DMS53 treated with DMSO at 0.1 percent for 48 hours (cell line): ENCODE measurements around the gene FAM180B.
"Not testable (repeated sequence)": the region's sequence is repeated elsewhere in the genome, so short reads cannot be mapped to it uniquely, and the experiment has no call there.

ENCODE experiments used
- DNase-seq: peaks from one replicate; lab custom pipeline; 2025; ENCODE audit not compliant: unreplicated experiment; lab: John Stamatoyannopoulos, UW

FAM180B gene

DNA sequence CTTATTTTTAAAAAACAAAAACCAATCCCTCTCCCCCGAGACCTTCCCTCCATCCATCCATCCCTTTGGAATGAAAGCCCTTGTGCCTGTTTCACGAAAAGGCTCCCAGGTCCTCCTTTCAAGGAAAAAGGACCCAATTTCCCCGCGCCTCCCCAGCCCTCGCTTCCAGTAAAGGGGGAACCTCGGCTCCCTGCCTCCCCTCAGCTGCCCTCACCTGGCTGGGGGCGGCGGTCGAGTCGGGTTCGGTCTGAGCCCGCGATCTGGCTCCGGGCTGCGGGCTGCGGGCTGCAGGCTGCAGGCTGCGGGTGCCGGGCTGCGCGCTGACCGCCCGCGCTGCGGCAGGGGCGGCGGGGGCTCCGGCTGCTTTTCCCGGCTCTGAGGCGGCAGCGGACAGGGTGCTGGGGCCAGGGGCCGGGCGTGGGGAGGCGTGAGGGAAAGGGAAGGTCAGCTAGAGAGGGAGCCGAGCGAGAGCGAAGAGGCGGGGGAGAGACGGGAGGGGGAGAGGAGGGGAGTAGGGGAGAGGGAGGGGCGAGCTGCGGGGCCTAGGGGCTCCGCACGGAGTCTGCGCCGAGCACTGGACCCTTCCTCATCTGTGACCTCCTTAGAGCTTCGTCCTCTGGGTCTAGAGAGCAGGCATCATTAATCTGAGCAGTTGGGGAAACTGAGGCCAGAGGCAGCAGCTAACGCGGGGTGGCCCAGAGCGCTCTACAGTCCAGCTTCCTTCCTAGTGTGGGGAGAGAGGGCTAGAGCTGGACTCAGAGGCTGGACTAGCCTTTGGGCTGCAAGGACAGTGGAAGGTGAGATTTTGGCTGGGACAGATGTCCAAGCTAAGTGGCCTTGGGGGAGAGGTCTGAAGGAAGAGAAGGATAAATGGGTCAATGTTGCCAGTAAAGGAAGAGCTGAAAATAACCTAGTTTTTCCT lies 7.7 kb downstream of the FAM180B start, which contains the start of gene C1QTNF4:
C1QTNF4 (minus strand) TSS at position 478 of the 922 bp plus-strand sequence. CDS start 3,601 bp downstream, outside the sequence.
- DNase-seq: no peak

DNA sequence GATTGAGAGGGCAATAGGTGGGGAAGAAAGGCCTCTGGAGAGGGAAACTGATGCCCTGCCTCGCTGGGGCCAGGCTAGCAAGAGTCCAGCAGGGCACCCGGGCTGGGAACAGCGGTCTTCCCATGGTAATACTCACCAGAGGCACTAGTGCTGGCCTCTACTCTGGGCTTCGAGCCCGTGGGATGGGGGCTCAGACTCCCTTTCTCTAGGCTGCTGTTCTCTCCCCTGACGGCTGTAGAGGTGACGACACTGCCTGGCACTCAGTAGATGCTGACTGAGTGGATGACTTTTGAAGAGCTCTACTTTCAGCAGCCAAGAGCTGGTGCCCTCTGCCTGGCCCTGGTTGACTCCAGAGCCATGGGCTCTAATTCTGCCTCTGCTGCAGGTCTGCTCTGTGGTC lies 8.6 kb downstream of the FAM180B start:
- no peak for DNase-seq

DNA sequence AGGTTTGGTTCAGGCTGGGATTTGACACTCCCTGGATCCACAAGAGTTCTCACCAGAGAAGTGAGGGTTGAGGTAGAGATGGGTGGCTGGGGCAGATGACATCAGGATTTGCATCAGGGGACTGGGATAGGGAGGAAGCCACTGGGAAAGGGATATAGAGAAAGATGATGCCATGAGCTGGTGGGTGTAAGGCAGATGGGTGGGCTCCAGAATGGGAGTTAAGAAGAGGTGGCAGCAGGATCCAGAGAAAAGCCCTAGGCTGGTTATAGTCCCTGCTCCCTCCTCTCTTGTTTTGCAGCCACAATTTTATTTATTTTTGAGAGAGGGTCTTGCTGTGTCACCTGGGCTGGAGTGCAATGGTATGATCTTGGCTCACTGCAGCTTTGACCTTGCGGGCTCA lies 9.5 kb downstream of the FAM180B start:
- no peak for DNase-seq

DNA sequence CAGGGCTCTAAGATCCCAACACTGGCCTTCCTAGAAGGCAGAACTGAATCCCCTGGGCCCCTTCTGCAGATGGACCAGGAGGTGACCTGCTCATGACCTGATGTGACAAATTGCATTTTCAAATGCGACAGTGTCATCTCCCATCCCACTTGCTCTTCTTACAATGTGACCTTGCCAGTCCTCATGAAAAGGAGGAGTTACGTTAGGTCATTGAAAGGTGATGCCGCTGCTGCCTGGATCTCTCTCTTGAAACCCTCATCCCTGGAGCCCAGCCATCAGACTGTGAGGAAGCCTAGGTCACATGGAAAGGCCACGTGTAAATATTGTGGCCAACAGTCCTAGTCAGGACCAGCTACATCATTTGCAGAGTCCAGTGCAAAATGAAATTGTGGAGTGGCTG lies 13.4 kb downstream of the FAM180B start:
- DNase-seq: no peak

DNA sequence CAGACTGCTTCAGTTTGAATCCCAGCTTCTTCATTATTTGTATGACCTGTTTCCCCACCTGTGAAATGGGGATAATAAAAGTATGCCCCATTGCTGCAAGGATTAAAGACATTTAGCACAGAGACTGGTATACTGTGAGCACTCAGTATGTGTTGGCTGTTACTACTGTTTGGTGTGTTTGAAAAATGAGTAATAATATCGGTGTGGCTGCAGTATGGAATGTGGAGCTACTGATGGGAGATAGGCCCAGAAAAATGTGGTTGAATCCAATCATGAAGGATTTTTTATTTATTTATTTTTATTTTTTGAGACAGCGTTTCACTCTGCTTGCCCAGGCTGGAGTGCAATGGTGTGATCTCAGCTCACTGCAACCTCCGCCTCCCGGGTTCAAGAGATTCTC lies 16.8 kb downstream of the FAM180B start:
- DNase-seq: no peak

DNA sequence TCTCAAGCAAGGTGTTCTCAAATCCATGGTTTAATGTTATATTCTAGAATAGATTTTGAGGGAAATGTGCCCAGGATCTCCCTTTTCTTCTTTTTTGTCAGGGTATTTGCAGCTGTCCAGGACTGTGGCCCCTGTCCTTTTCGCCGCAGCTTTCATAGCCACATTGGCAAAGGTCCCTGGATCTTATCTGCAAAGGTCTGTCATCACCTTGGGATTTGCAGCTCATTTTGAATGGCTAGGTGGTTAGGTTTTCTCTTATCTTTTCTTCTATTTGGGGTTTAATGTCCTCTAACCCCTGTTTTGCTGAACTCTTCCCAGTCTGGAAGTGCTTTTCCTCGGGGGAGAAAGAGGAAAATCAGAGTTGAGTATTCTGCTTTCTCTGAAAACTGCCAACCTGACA lies 19.4 kb downstream of the FAM180B start:
- DNase-seq: no peak

DNA sequence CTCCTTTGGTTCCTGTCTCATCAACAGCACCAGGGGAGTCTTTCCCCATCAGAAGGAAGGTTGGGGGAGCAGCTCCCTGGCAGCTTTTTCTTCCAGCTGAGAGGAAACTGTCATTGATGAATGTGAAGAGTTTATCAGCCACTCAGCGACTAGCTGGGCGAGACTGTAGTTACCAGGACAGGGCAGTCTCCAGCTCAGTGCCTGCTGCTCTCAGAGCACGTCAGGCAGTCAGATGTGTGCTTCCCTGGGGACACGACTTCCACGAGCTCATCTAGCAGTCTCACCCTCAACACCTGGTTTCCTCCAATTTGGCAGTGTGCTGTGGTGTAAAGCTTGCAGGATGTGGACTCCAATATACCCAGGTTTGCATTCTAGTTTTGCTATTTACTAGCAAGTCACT lies 20.3 kb downstream of the FAM180B start:
- DNase-seq: no peak

DNA sequence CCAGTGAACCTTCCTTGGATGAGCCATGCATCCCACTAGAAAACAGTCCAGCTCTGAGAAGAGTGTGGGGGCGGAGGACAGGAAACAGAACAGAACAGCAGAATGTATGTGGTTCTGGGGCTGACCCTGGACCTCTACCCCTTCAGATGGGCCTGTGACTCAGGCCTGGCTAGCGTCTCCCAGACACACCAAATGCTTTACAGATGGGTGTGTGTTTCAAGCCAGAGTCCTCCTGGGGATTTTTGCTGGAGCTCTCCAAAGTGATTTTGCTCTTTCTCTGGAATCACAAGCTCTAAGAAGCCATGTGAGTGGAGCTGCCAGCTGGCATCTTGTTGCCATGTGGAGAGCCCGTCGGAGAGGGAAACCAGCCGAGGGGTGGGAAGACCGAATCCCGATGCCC lies 20.9 kb downstream of the FAM180B start:
- no peak for DNase-seq

DNA sequence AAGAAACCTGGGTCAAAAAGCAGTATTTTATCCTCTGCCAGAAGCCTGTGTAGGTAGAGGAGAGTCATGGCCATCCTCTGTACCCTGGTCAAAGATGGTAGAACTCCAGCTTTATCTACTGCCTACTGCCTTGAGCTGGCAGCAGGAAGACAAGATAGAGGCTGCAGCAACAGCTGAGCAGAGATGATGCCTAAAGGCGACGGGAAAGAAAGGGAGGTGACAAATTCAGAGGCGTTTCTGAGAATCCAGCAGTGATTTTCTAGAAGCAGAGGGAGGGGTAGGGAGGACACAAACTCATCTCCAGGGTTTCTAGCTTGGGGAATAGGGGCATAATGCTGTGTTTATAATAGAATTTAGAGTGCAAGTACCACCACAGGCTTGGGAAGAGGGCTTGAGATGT lies 23.2 kb downstream of the FAM180B start:
- no peak for DNase-seq

DNA sequence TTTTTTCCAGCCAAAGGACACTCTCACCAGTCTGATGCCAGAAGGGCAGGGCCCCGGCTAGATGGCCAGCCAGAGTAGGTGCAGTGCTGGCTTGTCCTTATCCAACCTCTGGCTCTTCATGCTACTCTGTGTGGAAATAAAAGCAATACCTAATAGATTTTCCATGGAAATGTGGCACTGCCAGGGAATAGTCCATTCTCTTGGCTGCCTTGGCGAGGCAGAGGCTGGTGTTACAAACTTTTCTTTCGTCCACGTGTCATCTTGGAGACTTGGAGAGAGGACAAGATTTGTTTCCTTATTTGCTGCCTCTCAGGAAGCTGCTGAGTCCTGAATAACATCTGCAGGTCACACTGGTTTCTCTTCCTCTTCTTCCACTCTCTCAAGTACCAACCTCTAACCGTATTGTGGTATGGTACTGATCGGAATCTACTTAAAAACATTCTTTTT lies 24.9 kb downstream of the FAM180B start:
- no peak for DNase-seq

DNA sequence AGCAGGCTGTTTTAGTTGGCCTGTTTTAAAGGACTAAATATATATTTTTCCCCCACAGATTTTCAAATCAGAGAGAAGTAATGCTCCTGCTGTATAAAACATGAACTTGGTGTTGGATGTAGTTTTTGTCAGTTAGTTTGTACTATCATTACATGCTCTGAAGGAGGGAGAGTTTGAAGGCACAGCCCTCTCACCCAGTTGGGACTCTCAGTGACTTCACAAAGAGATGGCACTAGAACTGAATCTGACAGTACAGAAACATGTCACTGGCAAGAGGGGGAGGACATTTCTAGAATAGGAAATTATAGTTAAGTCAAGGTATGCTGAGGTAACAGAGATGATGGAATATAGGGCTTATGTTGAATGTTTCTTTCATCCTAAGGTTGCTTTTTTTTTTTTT lies 28.8 kb downstream of the FAM180B start:
- no peak for DNase-seq

DNA sequence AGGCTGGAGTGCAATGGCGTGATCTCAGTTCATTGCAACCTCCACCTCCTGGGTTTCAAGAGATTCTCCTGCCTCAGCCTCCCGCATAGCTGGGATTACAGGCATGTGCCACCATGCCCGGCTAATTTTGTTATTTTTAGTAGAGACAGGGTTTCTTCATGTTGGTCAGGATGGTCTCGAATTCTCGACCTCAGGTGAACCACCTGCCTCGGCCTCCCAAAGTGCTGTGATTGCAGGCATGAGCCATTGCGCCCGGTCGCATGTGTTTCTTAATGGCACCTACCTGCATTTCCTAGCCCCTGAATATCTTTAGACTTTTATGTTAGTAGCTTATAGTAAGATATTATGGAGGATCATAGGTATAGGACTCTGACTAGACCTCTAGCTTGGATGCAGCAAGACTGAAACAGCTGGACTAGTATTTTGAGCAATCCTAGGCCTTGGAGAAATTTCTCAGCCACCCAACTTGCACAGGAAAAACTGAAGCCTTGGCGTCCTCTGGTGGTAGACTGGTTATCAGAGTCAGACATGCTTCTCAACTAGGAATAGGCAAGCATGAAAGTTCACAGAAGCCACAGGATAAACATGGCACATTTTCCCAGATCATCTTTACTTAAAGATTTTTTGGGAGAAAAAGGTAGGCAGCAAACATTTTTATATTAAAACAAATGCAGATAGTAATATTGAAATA lies 30.4 kb downstream of the FAM180B start:
- no peak for DNase-seq

DNA sequence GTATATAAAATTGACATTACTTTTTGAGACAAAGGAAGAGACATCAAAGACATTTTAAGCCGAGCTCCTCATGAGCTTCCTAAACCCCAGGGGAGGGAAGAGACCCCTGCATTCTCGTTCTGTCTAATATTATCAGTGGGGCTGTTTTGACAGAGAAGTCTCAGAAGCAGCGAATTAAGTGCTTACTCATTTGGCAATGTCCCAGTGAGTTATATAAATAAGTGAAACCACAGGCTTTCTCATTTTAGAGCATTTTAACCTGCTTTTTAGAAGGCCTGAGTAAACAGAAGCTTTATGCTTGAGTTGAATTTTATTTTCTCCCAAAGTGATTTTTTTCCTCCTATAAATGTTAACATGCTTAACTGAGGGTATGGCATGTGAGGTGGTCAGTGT lies 30.9 kb downstream of the FAM180B start:
- DNase-seq: no peak

DNA sequence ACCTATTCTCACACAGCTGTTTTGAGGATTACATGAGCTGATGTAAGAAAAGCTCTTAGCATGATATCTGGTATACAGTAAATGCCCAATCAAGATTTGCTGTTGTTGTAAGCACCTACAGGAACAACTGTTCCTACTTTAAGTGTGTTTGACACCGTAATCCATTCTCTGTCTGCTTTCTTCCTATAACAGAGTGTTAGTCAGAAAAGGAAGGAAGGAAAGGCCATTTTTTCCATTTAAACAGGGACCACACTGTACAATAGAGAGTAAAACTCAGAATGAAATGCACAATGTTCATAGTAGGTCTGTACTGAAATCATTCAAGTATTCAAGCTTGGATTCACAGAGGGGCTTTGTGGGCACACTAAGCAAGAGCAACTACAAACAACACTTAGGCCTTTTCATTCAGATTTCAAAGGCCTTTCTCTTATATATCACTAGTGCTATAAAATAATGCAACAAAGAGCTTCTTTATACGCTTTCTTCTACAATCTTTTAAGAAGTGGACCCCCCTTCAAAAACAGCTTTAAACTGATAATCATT lies 34.4 kb downstream of the FAM180B start:
- no peak for DNase-seq

DNA sequence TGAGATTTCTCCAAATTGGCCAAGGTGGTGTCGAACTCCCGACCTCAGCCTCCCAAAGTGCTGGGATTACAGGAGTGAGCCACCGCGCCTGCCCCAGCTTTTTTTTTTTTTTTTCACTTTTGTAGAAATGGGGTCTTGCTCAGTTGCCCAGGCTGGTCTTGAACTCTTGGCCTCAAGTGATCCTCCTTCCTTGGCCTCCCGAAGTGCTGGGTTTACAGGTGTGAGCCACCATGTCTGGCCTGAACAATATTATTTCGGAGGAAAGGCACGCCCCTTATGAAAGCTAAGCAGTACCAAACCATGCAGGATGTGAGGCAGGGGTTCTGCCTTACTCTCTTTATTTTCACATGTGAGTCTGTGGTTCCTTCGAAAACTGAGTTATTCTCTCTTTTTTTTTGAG lies 39.8 kb downstream of the FAM180B start:
- no peak for DNase-seq

DNA sequence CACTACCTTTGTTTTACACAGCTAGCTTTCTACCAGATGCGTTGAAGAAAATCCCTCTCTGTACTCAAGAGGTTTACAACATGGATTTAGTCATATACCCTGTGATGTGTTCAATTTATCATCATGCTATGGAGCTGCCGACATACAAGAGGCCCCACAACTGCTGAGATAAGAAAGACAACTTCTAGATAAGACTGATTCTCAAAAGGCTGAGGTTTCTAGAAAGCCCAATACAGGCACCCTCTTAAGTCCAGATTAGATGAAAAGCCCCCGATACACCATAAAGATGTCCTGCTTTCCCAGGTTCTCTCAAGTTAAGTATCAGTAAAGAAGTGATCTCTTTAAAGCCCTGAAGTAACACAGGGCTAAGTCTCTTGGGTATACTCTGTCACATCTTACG lies 41.5 kb downstream of the FAM180B start:
- no peak for DNase-seq

DNA sequence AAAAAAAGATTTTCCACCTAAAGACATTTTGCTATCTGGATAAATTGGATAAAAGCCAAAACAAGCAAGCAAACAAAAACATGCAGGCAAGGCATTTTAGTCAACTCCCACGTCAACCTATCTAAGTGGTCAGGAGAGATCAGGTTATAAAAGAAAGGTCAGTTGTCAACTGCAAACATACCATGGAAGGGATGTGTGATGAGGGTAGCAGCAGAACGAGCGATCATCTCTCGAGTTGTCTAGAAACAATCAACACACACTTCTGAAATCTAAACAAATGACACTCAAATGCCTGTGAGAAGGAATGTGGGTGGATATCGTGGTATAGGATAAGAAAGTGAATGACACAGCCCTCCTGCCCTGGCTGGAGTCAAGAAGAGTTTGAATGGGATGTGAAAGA lies 45.0 kb downstream of the FAM180B start:
- no peak for DNase-seq

DNA sequence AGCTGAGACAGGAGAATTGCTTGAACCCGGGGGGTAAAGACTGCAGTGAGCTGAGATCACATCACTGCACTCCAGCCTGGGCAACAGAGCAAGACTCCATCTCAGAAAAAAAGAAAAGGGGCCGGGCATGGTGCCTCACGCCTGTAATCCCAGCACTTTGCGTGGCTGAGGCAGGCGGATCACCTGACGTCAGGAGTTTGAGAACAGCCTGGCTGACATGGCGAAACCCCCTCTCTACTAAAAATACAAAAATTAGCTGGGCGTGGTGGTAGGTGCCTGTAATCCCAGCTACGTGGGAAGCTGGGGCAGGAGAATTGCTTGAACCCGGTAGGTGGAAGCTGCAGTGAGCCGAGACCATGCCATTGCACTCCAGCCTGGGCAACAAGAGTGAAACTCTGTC lies 49.9 kb downstream of the FAM180B start:
- DNase-seq: not testable (repeated sequence)
